ENCODE results near the gene ZNF142. TPM values are rescaled to one million over a fixed set of nuclear protein-coding genes. Genes with fewer than 3 reads are reported as not detected.
A peak's percentile ranks its signal among the peaks of the same experiment; 100 is the strongest.

The ZNF142 gene
- polyA plus RNA-seq, 3 donors = 0.72 to 15.6 (median 3.3) TPM

DNA sequence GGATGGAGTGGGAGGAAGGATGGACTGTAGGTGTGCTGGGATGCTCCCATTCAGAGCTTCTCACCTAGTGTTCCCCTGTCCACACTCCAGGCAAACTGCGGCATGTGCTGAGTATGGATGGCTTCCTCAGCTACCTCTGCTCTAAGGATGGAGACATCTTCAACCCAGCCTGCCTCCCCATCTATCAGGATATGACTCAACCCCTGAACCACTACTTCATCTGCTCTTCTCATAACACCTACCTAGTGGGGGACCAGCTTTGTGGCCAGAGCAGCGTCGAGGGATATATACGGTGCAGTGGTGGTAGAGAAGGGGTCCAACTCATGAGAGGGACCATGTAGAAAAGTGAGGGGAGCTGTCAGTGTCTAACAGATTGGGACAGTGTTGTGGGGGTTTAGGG lies 31.5 kb downstream of the ZNF142 start:
- peak overlapping the region in 1 of 7 donors; percentile 62 for H3K27ac Mint-ChIP-seq
- peaks cover 10% of the 10 kb centered on the region for H3K4me1 Mint-ChIP-seq
- no peak overlapping the region for H3K27ac ChIP-seq (ENCODE audit: low read depth in 1 of 2, low read length in 2 of 2)
- intact Hi-C loops (cut with micrococcal nuclease) = no loop called here
- H3K36me3 ChIP-seq (replicated peaks in 1 of 2; ENCODE audit: control insufficient read depth in 1 of 2, insufficient read depth in 2 of 2, low read length in 2 of 2) = no peaks in the 10 kb centered on the region
- no peak overlapping the region for H3K4me3 ChIP-seq (replicated peaks in 1 of 3; ENCODE audit: low read depth in 2 of 3, low read length in 3 of 3)
- no peaks in the 10 kb centered on the region for H3K36me3 Mint-ChIP-seq
- peaks cover 12 to 13% of the 10 kb centered on the region in 2 donors for H3K4me1 ChIP-seq (ENCODE audit: control insufficient read depth in 1 of 2, insufficient read depth in 2 of 2, low read length in 2 of 2)
- no peak for DNase-seq
- no peak overlapping the region for H3K4me2 ChIP-seq (replicated peaks; ENCODE audit: extremely low read depth, low read length, poor library complexity, severe bottlenecking)
- no peak overlapping the region for H3K9ac ChIP-seq (ENCODE audit: insufficient read depth, low read length, poor library complexity, severe bottlenecking)
- TF ChIP-seq, protein P1, sequence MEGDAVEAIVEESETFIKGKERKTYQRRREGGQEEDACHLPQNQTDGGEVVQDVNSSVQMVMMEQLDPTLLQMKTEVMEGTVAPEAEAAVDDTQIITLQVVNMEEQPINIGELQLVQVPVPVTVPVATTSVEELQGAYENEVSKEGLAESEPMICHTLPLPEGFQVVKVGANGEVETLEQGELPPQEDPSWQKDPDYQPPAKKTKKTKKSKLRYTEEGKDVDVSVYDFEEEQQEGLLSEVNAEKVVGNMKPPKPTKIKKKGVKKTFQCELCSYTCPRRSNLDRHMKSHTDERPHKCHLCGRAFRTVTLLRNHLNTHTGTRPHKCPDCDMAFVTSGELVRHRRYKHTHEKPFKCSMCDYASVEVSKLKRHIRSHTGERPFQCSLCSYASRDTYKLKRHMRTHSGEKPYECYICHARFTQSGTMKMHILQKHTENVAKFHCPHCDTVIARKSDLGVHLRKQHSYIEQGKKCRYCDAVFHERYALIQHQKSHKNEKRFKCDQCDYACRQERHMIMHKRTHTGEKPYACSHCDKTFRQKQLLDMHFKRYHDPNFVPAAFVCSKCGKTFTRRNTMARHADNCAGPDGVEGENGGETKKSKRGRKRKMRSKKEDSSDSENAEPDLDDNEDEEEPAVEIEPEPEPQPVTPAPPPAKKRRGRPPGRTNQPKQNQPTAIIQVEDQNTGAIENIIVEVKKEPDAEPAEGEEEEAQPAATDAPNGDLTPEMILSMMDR (IDR thresholded peaks at IDR 0.05) = no peak
- H3K27me3 Mint-ChIP-seq (ENCODE audit: low read depth in 3 of 3) = peaks cover 0 to 3% (median 1%) of the 10 kb centered on the region in 3 donors
- no peaks in the 10 kb centered on the region for H3K9me3 ChIP-seq (replicated peaks in 1 of 2; ENCODE audit: control insufficient read depth in 1 of 2, insufficient read depth in 1 of 2, low read length in 2 of 2)
- no peaks in the 10 kb centered on the region for H3K79me2 ChIP-seq (ENCODE audit: insufficient read depth, low read length)
- H3K9me3 Mint-ChIP-seq = peaks cover 0 to 1% (median 0%) of the 10 kb centered on the region in 7 donors
- no peaks in the 10 kb centered on the region for H3K27me3 ChIP-seq (ENCODE audit: control insufficient read depth in 2 of 2, insufficient read depth in 2 of 2, low read length in 2 of 2)
- no peaks in the 10 kb centered on the region for H4K20me1 ChIP-seq (ENCODE audit: insufficient read depth, low read length)
- no peak overlapping the region for H3K4me3 Mint-ChIP-seq
- WGBS (ENCODE audit: insufficient coverage) = 100% methylated on average over 3 of the region's 4 CpGs
- no peak overlapping the region for H2AFZ ChIP-seq (ENCODE audit: insufficient read depth, low read depth, low read length, poor library complexity, severe bottlenecking)

DNA sequence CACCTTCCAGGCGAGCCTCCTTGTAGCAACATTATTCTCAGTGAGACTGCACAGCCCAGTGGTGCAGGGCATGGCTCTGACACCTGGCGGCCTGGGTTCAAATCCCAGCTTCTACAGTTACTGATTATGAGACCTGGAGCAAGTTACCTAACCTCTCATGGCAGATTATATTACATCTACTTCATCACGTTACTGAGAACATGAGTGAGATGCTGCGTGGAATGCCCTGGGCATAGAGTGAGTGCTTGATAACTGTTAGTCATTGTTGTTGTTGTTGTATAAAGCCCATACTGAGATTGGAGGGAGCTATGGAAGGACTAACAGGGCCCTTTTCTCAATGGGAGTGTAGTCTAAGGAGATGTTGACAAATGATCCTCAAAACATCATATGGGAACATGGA lies 33.1 kb downstream of the ZNF142 start:
- H3K4me3 ChIP-seq (replicated peaks in 1 of 3; ENCODE audit: low read depth in 2 of 3, low read length in 3 of 3) = no peak overlapping the region
- H3K27ac ChIP-seq (ENCODE audit: low read depth in 1 of 2, low read length in 2 of 2) = no peak overlapping the region
- Mint-ChIP-seq H3K4me3 (no peak overlapping the region), H3K4me1 (peaks cover 19% of the 10 kb centered on the region), H3K27me3 (ENCODE audit: low read depth in 3 of 3) (peaks cover 0 to 3% (median 1%) of the 10 kb centered on the region in 3 donors), H3K36me3 (no peaks in the 10 kb centered on the region), H3K9me3 (peaks cover 0 to 1% (median 0%) of the 10 kb centered on the region in 7 donors), H3K27ac (no peak overlapping the region)
- peaks cover 18% of the 10 kb centered on the region in 2 donors for H3K4me1 ChIP-seq (ENCODE audit: control insufficient read depth in 1 of 2, insufficient read depth in 2 of 2, low read length in 2 of 2)
- H3K9me3 ChIP-seq (replicated peaks in 1 of 2; ENCODE audit: control insufficient read depth in 1 of 2, insufficient read depth in 1 of 2, low read length in 2 of 2) = no peaks in the 10 kb centered on the region
- TF ChIP-seq, protein P1 (IDR thresholded peaks at IDR 0.05) = no peak
- H4K20me1 ChIP-seq (ENCODE audit: insufficient read depth, low read length) = no peaks in the 10 kb centered on the region
- no peaks in the 10 kb centered on the region for H3K36me3 ChIP-seq (replicated peaks in 1 of 2; ENCODE audit: control insufficient read depth in 1 of 2, insufficient read depth in 2 of 2, low read length in 2 of 2)
- no peaks in the 10 kb centered on the region for H3K79me2 ChIP-seq (ENCODE audit: insufficient read depth, low read length)
- H3K27me3 ChIP-seq (ENCODE audit: control insufficient read depth in 2 of 2, insufficient read depth in 2 of 2, low read length in 2 of 2) = no peaks in the 10 kb centered on the region
- no peak for DNase-seq
- intact Hi-C loops (cut with micrococcal nuclease) = no loop called here
- no peak overlapping the region for H2AFZ ChIP-seq (ENCODE audit: insufficient read depth, low read depth, low read length, poor library complexity, severe bottlenecking)
- no peak overlapping the region for H3K9ac ChIP-seq (ENCODE audit: insufficient read depth, low read length, poor library complexity, severe bottlenecking)
- 89% methylated on average over 2 of the region's 4 CpGs for WGBS (ENCODE audit: insufficient coverage)
- no peak overlapping the region for H3K4me2 ChIP-seq (replicated peaks; ENCODE audit: extremely low read depth, low read length, poor library complexity, severe bottlenecking)
